ENCODE data around the gene SMR3A.

GRCh38 chr4:70337886-70338420, 22.6 kb upstream of the SMR3A start:
- TF ChIP-seq RFX5 (IDR thresholded peaks at IDR 0.05; ENCODE audit: low read depth, low read length) (no peak), TRIM24 (IDR thresholded peaks at IDR 0.05) (no peak)

Data from K562 (cell line).